Astrocyte (in vitro differentiated cells and primary cell): ENCODE results near the gene NRSN1.

Source experiments
- CTCF ChIP-seq: IDR thresholded peaks from 2 replicates; pipeline ENCODE4 v1.5.1; 2011; ENCODE audit warnings: low read depth, mild to moderate bottlenecking, inconsistent platforms, low read length, moderate library complexity; ENCODE audit not compliant: insufficient read depth
- EZH2 ChIP-seq: IDR thresholded peaks from 2 replicates; pipeline ENCODE4 v1.6.1; 2012; ENCODE audit warnings: mild to moderate bottlenecking, low read length, inconsistent platforms; ENCODE audit not compliant: insufficient read depth

GRCh38 chr6:24148154-24148570 is 22.1 kb downstream of the NRSN1 start:
- no peak for TF ChIP-seq CTCF
- no peak for TF ChIP-seq EZH2
